GM21423 (cell line): Measurements from ENCODE around the gene ABHD11.

ENCODE experiments used
- ATAC-seq: cut with Tn5 transposase; IDR thresholded peaks from one replicate; pipeline ENCODE4 v1.9.1; 2021; ENCODE audit warnings: mild to moderate bottlenecking, moderate library complexity; ENCODE audit not compliant: unreplicated experiment

Gene ABHD11

GRCh38 chr7:73702665-73703064 lies 35.9 kb downstream of the ABHD11 start:
- ATAC-seq, result no peak

- no peak for ATAC-seq
These were observed 36.4 kb downstream of the ABHD11 start for GRCh38 chr7:73702226-73702625.

GRCh38 chr7:73701357-73701995 lies 37.1 kb downstream of the ABHD11 start:
- no peak for ATAC-seq

GRCh38 chr7:73700581-73701134 lies 37.9 kb downstream of the ABHD11 start:
- ATAC-seq, result no peak

GRCh38 chr7:73700069-73700423 lies 38.6 kb downstream of the ABHD11 start:
- ATAC-seq, result no peak

- ATAC-seq, result no peak
These were observed 39.1 kb downstream of the ABHD11 start for GRCh38 chr7:73699370-73700068.

- ATAC-seq, result no peak
These were observed 40.2 kb downstream of the ABHD11 start for GRCh38 chr7:73698410-73698809.

GRCh38 chr7:73696372-73696771 lies 42.2 kb downstream of the ABHD11 start:
- no peak for ATAC-seq

- no peak for ATAC-seq
These were observed 48.0 kb downstream of the ABHD11 start for GRCh38 chr7:73690646-73691045.

- no peak for ATAC-seq
These were observed 50.3 kb downstream of the ABHD11 start for GRCh38 chr7:73688288-73688687.
